CD4-positive, alpha-beta T cell treated with Interleukin-21 for 1 hour (primary cell): ENCODE results near the gene RSPO3.
"Not testable (repeated sequence)": the region's sequence is repeated elsewhere in the genome, so short reads cannot be mapped to it uniquely, and the experiment has no call there.

Source experiments
- DNase-seq: peaks from one replicate; pipeline ENCODE4 v3.0.0-alpha.2; 2020

The RSPO3 gene, protein sequence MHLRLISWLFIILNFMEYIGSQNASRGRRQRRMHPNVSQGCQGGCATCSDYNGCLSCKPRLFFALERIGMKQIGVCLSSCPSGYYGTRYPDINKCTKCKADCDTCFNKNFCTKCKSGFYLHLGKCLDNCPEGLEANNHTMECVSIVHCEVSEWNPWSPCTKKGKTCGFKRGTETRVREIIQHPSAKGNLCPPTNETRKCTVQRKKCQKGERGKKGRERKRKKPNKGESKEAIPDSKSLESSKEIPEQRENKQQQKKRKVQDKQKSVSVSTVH

DNA sequence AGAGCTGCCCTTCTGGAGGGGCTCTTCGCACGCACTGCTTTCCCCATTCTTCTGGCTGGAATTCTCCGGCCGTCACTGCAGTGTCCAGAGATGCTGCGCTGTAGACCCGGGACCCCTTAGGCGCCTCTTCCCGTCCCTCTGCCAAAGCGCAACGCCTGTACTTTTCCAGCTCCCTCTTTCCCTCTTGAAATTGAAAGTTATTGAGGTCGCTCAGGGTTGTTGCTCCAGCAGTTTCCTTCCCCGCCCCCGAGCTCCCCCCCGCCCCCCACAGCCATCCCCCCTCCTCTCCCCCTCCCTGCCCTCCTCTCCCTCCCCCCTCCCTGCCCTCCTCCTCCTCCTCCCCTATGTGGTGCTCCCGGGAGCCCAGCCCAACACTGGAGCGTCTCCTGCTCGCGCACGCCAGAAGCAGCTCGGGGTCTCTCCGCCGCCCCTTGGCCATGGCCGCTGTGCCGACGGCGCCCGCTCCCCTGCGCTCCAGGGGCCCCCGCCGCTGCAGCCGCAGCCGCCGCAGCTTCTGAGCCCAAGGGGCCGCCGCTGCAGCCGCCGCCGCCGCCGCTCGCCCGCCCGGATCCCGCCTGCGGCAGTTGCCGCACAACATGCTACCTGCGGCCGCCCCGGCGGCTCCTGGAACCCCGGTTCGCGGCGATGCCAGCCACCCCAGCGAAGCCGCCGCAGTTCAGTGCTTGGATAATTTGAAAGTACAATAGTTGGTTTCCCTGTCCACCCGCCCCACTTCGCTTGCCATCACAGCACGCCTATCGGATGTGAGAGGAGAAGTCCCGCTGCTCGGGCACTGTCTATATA is at the start of gene RSPO3:
Gene RSPO3 (plus strand): TSS at position 374 of the 804 bp plus-strand sequence. CDS start 522 bp downstream, outside the sequence.
- DNase-seq = no peak

DNA sequence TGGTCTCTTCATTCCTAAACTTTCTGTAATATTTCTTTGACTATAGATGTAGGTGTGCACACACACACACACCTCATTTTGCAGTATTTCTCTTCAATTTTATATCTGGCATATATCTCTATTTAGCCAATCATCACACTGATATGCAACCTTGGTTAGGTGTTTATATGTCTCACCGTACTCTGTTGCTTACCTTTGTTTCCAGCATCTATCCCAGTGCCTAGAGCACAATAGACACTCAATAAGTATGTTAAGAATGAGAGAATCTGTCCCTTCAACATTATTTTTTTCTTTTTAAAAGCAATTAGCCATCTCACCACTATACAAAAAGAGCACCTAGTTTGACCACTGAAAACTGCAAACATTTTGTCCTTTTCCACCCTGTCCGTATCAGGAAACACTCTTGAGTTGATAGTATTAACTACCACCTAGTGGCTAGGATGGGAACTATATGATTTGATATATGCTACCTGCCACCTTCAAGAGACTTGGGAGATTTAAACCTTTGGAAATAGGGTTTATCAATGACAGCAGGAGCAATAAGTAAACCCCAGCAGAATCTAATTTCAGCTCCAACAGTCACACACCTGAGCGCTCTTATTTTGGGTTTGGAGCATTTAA is 48.7 kb upstream of the RSPO3 start:
- DNase-seq = no peak

DNA sequence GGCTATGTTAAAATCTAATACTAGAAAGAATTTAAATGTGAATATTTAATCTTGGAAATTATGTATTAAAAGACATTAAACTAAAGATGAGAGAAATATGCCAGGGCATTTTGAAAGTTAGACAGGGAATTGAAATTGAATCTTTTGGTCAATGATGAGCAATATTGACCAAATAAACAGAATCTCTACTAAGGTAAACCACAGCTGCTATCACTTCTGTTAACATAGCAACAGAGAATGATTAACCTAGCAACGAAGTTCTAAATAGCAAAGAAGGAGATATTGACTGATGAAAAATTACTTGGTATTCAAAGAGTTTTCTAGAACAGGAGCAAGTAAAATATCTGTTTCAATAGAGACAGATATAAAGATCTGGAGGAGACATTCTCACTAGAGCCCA is 45.2 kb upstream of the RSPO3 start:
- DNase-seq = no peak

DNA sequence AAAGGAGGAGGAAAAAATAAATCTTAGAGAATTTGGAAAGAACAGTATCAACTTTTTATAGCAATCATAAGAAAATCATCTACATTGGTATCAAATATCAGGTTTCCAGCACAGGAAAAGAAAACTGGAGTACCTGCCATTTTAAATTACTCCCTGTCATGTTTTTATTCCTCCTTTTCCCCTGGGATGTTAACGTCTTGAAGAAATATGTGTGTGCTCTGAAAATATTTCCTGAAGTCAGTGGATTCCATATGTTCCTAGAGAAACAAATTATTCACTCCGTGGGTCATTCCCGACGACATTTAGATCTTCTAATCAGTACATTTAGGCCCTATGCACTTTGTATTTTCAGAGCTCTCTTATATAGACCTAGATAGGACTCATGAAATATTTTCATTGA is 42.0 kb upstream of the RSPO3 start:
- DNase-seq = no peak

DNA sequence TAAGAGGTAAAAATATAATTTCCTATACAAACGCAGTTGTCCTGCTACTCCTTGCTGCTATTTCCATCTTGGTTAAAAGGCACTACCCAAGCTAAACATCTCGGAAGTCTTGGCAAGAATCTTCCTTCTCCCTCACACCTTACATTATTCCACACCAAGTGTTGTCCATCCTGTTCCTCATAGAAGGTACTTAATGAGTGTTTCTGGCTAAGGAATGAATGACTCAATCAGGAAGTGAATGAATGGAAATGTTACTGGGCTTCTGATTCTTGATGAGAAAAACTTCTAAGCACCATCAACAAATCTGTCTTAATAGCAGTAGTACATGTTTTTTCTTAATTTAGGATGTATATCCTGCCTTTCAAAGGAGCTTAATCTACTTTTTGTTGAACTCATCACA is 40.6 kb upstream of the RSPO3 start:
- DNase-seq = no peak

DNA sequence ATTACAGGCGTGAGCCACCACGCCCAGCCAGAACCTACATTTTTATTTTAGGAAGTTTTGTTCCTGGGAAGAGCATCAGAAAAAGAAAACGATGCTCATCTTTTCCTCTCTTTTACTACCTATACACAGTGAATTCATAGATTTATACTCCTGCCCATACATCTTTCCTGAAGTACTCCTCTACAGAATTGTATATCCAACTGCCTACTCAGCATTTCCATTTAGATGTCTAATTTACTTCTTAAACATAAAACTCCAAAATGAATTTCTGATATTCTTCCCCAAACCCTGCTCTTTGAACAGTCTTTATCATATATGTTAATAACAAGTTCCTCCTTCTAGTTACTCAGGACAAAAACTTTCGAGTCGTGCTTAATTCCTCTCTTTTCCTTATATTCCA is 39.8 kb upstream of the RSPO3 start:
- DNase-seq = no peak

DNA sequence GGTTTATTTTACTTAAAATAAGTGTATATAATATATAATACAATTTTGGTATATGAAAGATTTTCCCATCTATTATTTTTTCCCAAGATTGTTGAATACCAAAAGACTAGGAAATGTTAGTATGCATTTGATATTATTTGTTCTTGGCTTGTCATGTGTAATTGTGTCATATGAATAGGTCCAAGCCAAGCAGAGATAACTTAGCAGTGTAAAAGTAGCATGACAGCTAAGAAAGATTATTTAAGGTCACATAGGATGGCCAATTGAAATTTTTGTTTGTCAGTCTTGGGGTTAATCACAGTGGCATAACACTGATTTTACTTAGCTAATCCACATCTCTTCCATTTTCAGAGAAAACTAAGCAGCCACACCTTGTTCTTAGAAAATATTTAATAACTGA is 38.8 kb upstream of the RSPO3 start:
- DNase-seq = no peak

DNA sequence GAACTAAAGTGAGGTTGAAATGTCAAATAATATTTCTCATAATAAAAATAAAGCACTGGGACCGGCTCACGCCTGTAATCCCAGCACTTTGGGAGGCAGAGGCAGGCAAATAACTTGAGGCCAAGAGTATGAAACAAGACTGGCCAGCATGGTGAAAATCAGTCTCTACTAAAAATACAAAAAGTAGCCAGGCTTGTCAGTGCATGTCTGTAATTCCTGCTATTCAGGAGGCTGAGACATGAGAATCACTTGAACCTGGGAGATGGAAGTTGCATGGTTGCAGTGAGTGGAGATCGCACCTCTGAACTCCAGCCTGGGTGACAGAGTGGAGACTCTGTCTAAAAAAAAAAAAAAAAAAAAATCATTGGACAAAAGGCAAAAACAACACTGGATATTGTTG is 38.4 kb upstream of the RSPO3 start:
- no peak for DNase-seq

DNA sequence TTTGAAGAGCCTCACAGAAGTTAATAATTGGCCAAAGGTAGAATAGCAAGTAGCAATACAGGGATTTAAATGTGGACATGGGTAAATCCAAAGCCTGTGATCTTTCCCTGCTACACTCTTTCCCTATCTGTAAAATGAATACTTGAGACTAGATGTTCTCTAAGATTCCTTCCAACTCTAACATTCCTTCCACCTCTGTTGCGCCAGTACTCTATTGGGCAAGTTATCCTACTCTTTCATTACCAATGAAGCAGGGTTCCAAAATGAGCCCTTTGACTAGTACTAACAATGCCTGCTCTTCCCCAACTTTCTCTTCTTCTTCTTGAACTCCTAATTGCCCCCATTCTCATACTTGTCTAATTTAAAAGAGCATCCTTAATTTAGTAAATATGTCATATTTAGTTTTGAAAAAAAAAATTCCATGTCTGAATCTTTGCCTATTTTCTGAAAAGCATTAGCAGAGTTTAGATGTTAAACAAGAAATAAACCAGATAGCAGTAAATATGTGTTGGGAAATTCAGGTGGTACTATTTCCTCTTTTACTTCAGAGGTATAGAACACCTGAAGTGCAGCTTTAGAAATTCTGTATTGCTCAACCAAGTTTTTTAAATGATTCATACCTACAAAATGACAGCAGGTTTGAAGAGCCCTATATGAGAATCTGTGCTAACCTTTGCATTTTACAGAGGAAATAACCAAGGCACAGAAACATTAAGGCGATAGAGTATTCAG is 35.1 kb upstream of the RSPO3 start:
- DNase-seq = no peak

DNA sequence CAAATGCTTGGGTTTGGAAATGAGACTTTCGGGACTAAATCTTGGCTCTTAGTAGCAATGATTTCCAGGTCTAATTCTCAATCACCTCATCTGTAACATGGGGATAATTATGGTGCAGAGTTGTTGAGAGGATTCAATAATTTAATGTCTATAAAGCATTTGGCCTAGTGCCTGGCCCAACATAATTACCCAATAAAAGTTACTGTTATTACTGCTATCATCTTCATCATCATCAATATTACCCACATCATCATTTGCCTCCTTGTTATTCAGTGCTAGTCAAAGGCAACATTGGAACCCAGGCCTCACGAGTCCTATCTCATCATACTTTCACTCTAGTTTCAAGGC is 34.5 kb upstream of the RSPO3 start:
- no peak for DNase-seq

DNA sequence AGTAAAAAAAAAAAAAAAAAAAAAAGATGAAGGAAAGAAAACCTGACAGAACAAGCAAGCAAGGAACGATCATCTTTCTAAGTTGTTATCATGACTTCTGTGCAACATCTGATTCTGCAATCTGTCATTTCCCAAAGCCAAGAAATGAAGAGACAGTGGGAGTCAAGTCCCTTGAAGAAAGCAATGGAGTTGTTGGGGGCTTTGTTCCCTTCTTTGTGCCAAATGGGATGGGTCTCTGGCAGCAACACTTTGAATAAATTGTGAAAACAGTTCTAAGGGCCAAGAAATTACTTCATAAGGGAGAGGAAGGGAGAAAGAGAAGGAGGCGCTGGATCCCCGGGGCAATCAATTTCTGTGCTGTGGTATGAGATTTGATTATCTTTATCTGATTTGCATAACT is 33.3 kb upstream of the RSPO3 start:
- DNase-seq = no peak

DNA sequence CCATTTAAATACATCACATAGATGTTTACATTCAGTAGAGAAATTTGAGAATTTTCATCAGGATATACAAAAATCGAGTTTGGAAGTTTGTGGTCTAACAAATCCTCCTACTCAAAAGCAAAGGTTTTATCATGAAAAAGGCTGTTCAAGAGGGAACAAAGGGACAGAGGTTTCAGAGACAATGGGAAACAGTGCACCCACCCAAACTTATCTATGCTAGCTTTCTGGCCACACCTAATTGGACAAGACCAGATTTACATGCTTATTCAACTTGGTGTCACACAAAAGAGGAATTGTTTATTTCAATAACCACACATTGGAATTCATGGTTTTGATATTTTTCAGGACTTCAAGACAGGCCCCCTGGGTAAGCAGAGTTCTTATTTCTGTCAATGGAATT is 28.4 kb upstream of the RSPO3 start:
- no peak for DNase-seq

DNA sequence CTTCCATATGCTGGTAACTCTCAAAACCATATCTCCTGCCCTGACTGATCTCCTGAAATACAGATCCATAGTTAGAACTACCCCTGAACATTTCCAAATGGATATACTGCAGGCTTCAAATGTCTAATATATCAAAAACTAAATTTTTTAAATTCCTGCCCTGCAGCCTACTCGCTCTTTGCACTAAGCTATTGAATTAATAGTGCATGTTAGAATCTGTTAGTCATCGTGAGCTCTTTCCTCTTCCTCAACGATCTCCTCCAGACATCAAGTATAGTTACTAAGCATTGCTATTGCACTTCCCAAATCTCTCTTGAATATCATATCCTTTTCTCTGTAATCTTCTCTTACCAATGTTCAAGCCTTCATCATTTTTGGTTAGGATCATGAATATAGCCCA is 26.0 kb upstream of the RSPO3 start:
- no peak for DNase-seq

DNA sequence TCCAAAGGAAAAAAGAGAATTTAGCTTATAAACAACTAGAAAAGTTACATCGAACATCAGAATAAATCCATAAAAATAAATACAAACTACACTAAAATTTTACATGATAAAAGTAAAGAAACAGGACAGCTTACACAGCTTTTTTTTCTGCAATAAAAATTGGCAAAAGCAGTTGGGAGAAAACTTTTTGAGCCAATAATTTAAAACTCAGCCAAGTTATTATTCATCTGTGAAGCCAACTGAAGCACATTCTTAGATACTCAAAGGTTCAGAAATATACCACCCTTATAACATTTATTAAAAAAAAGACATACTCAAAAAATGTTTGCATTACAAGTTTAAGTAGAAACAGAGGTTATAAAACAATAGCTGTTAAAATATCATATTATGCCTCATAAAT is 23.7 kb upstream of the RSPO3 start:
- DNase-seq = no peak

DNA sequence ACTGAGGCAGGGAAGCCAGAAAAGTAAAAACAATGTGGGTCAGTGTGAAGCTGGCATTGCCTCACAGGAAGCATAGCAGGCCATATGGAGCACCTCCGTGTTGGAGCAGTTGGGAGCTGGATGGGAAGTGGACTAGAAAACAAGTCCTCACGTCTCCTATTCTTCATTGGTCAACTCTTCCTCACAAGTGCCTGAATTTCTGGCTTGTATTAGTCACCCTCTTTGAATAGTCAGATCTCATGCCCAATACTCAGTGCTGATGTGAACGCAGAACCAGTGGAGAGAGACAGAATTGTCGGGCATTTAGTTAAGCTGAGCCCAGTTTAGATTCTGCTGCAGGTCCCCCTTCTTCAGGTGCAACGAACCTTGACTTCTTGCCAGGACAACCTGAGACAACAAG is 22.3 kb upstream of the RSPO3 start:
- DNase-seq = no peak

DNA sequence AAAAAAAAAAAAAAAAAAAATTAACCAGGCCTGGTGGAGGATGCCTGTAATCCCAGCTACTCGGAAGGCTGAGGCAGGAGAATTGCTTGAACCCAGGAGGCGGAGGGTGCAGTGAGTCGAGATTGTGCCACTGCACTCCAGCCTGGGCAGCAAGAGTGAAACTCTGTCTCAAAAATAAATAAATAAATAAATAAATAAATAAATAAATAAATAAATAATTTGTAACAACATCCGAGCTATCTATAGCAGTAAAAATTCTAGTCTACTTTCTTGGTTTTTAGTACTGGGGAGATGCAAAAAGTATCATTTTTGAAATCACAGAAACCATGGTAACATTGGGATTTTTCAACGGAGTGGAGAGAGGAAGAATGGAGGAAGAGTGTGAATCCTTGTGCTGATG is 21.0 kb upstream of the RSPO3 start:
- not testable (repeated sequence) for DNase-seq

DNA sequence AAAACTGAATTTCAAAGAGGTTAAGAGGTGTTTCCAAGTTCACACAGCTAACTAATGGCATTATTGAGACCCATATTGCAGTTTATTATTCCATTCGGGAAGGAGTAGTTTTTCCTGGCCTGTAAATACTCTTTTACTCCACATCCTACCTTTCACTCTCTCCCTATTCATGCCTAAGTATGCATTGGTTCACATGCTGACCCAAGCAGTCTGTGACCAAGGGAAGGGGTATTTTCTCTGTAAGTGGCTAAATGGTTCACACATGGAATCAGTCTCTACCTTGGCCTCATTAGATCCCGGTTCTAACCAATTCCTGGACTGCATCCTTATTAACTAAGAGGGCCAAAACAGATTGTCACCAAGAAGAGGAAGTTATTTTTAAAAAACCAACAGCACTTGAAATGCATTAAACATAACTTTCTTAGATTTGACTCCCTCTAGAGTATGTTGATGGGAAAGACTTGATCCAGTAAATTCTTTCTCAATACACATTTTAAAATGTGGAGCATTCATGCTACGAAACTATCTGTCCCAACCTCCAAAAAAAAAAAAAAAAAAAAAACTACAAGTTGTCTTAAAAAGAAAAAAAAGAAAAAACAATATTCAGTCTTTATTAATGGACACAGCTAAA is 17.8 kb upstream of the RSPO3 start:
- no peak for DNase-seq

DNA sequence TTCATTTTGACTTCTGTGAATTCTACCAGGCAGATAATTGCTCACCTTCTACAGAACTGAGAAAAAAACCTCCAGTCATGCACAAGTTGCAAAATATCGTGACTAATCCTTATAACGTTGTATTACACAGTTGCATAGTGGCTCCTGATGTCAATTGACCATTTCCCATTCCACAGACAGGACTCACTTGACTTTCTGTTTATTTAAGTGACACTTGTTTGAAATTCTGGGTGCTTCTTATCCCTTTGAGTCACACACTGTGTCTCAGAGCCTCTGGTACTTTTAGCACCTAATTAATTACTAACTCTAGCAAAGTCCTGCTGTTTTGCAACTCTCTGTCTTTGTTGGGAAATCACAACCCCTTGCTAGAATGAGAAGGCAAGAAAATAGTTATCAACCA is 16.2 kb upstream of the RSPO3 start:
- DNase-seq = no peak

DNA sequence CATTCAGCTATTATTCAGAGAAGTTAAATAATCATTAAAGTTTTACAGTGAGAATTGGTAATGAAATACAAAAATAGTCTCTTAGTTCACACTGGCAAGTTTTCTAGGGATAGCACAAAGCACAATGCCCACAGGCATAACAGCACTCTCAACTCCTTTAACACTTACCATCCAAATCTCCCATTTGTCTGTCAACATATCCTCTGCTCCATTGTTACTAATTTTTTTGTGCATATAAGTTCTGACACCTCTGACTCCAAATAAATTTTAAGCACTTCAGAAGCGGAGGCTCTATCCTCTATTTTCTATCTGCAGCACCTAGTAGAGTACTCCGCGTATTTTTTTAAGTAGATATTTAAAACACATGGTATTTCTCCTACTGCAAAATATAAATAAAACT is 15.6 kb upstream of the RSPO3 start:
- DNase-seq = no peak

DNA sequence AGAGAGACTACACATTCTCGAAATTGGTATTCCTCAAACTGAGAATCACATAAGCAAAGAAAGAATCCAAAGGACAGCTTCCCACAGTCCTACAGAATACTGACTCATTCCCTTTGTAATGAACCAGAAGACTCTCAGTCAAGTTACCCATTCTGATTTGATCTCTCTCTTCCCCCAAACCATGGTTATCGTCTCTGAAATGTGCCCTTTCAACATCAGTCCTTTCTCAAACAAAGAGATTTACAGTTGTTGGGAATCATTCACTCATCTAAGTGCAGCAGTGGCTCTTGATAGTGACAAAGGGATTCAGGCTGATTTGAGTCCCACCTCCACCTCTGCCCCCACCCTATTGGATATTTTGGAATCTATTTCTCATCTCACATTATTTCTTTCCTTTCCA is 15.0 kb upstream of the RSPO3 start:
- no peak for DNase-seq

DNA sequence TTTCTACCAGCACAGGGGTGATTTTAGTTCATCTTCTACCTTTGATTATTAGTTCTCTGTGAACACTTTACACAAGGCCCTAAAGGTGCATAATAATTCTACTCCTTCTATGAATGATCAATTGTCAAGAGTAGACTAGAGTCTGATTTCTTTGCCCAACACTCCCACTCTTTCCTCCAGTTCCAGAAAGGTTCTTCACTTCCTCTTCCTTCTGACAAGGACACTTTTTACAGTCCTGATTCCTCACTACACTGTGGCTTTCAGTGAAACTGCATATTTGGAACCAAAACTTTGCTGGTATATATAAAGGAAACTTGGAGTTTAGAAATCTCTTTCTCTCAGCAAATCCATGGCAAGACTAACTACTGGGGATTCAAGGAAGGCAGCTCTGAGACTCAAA is 10.6 kb upstream of the RSPO3 start:
- no peak for DNase-seq

DNA sequence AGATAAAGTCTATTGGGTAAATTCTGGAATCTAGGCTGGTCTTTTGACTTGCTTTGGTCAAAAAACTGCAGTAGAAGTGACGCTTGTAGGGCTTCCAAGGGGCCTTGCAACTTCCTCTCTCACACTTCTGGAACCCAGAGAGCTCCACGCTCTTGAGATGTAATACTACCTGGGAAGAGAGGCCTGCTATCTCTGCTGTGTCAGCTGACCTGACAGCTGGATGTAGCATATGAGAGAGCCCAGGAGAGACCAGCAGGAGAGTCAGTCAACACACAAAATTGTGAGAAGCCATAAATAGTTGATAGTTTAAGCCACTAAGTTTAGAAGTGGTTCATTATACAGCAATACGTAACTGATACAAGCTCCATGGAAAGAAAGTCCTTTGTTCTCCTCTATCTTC is 7.8 kb upstream of the RSPO3 start:
- DNase-seq = no peak

DNA sequence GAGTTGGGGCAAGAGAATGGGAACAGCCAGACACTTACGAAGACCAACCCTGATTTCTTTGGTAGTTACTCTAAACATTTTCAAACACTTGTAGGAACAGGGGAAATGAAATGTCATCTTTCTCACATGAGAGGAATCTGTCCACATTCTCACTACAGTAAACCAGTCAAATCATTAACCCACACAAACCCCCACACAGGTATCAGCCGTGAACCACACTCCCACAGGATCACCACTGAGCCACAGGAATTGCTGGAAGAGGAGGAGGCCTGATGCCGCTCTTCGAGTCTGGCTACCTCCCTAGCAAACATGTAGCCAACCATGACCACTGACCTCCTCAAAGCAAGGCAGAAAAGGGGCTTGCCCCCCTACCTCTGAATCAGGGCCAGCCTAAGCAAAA is 6.9 kb upstream of the RSPO3 start:
- DNase-seq = no peak
